Thoracic aorta (tissue), 2 donors: ENCODE results near the gene ZFYVE1. TPM values are rescaled to one million over a fixed set of nuclear protein-coding genes. Genes with fewer than 3 reads are reported as not detected.
"Not testable (repeated sequence)": the region's sequence is repeated elsewhere in the genome, so short reads cannot be mapped to it uniquely, and the experiment has no call there.

Source experiments
- ATAC-seq: fragments of 150-250 bp; one replicate; pipeline ENCODE4 v1.8.0; 2017; ENCODE audit warnings: low read depth; ENCODE audit not compliant: insufficient number of reproducible peaks, low FRiP score
- DNase-seq: peaks from one replicate; pipeline ENCODE4 v3.0.0-alpha.2; 2020; ENCODE audit warnings: low spot score
- H3K27ac ChIP-seq, 2 donors: fragments of 200-600 bp; sonication (generic); 1 replicate in 1 of 2; 2 replicates in 1 of 2; pipeline ENCODE4 v1.5.1; 2016; ENCODE audit warnings: mild to moderate bottlenecking in 2 of 2, moderate library complexity in 2 of 2
- H3K27me3 ChIP-seq: fragments of 200-600 bp; sonication (generic); replicated peaks from 2 replicates; pipeline ENCODE4 v1.6.0; 2016; ENCODE audit warnings: mild to moderate bottlenecking; ENCODE audit not compliant: insufficient read depth
- H3K36me3 ChIP-seq: fragments of 200-600 bp; sonication (generic); one replicate; pipeline ENCODE4 v1.5.1; 2016
- H3K4me1 ChIP-seq, 2 donors: fragments of 200-600 bp; sonication (generic); 1 replicate in 1 of 2; 2 replicates in 1 of 2; pipeline versions ENCODE4 v1.5.1 to v1.6.0; 2016; ENCODE audit warnings: low read depth in 2 of 2, mild to moderate bottlenecking in 1 of 2; ENCODE audit not compliant: control insufficient read depth in 1 of 2
- H3K4me3 ChIP-seq: fragments of 200-600 bp; sonication (generic); 2 replicates; pipeline ENCODE4 v1.5.1; 2016; ENCODE audit warnings: mild to moderate bottlenecking
- H3K9me3 ChIP-seq: fragments of 200-600 bp; sonication (generic); 2 replicates; pipeline ENCODE4 v1.5.1; 2016
- total RNA-seq, 2 donors: library from RNA; depleted of rRNA; stranded (reverse); fragments of >200 nt; gene quantifications; one replicate each; pipeline versions ENCODE4 v1.1.0 to v1.2.3, GENCODE V29; 2016
- TF ChIP-seq, protein P1 (sequence below): fragments of 200-600 bp; sonication (generic); IDR thresholded peaks from one replicate; pipeline ENCODE4 v1.5.1; 2019; ENCODE audit warnings: antibody characterized with exemption

The ZFYVE1 gene
- total RNA-seq, 2 donors from 2014 or later: 21.5 to 31.6 TPM

GRCh38 chr14:72966038-72966437, 60.9 kb downstream of the ZFYVE1 start:
- Histone ChIP-seq H3K9me3 (no peaks in the 10 kb centered on the region), H3K4me3 (no peak overlapping the region), H3K36me3 (peaks cover 20% of the 10 kb centered on the region), H3K4me1 (no peaks in the 10 kb centered on the region), H3K27me3 (no peaks in the 10 kb centered on the region), H3K27ac (no peak overlapping the region)
- ATAC-seq (no peak), DNase-seq (no peak)
- TF ChIP-seq, protein P1, sequence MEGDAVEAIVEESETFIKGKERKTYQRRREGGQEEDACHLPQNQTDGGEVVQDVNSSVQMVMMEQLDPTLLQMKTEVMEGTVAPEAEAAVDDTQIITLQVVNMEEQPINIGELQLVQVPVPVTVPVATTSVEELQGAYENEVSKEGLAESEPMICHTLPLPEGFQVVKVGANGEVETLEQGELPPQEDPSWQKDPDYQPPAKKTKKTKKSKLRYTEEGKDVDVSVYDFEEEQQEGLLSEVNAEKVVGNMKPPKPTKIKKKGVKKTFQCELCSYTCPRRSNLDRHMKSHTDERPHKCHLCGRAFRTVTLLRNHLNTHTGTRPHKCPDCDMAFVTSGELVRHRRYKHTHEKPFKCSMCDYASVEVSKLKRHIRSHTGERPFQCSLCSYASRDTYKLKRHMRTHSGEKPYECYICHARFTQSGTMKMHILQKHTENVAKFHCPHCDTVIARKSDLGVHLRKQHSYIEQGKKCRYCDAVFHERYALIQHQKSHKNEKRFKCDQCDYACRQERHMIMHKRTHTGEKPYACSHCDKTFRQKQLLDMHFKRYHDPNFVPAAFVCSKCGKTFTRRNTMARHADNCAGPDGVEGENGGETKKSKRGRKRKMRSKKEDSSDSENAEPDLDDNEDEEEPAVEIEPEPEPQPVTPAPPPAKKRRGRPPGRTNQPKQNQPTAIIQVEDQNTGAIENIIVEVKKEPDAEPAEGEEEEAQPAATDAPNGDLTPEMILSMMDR: no peak

DNA sequence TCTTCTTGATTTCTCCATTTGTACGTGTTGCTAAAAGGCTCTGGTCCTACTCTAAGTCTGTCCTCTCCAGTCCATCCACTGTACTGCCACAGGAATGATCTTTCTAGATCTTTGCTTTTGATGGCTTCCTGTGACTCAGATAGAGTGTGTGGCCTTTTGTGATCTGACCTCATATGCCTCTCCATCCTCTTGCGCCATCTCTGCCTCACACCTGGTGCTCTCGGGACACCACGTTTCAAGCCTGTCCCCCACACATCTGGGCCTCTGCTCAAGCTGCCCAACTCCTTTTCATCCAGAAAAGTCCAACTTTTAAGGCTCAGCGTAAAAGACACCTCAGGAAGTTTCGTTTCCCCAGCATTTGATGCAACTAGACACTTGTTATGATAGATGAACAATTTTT, 61.7 kb downstream of the ZFYVE1 start:
- peaks cover 13% of the 10 kb centered on the region for H3K36me3 ChIP-seq
- no peaks in the 10 kb centered on the region for H3K9me3 ChIP-seq
- no peak overlapping the region for H3K27ac ChIP-seq
- no peak for ATAC-seq
- DNase-seq: no peak
- TF ChIP-seq, protein P1: no peak
- H3K27me3 ChIP-seq: no peaks in the 10 kb centered on the region
- no peak overlapping the region for H3K4me3 ChIP-seq
- no peaks in the 10 kb centered on the region for H3K4me1 ChIP-seq

GRCh38 chr14:72962829-72963312, 64.0 kb downstream of the ZFYVE1 start:
- no peak for ATAC-seq

DNA sequence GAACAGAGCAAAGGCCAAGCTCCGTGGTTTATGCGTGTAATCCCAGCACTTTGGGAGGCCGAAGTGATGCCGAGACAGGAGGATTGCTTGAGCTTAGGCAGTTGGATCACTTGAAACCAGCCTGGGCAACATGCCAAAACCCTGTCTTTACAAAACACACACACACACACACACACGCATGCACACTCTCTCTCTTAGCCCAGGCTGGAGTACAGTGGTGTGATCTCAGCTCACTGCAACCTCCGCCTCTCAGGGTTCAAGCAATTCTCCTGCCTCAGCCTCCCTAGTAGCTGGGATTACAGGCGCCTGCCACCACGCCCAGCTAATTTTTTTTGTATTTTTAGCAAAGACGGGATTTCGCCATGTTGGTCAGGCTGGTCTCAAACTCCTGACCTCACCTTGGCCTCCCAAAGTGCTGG, 64.6 kb downstream of the ZFYVE1 start:
- peaks cover 23% of the 10 kb centered on the region for H3K36me3 ChIP-seq
- DNase-seq: not testable (repeated sequence)

More at GRCh38 chr14:72962829-72963312, 64.0 kb downstream of the ZFYVE1 start:
- Histone ChIP-seq H3K27ac (no peak overlapping the region), H3K9me3 (no peaks in the 10 kb centered on the region), H3K4me3 (no peak overlapping the region), H3K36me3 (peaks cover 17% of the 10 kb centered on the region), H3K27me3 (no peaks in the 10 kb centered on the region), H3K4me1 (no peaks in the 10 kb centered on the region)
- no peak for DNase-seq
- TF ChIP-seq, protein P1: no peak

DNA sequence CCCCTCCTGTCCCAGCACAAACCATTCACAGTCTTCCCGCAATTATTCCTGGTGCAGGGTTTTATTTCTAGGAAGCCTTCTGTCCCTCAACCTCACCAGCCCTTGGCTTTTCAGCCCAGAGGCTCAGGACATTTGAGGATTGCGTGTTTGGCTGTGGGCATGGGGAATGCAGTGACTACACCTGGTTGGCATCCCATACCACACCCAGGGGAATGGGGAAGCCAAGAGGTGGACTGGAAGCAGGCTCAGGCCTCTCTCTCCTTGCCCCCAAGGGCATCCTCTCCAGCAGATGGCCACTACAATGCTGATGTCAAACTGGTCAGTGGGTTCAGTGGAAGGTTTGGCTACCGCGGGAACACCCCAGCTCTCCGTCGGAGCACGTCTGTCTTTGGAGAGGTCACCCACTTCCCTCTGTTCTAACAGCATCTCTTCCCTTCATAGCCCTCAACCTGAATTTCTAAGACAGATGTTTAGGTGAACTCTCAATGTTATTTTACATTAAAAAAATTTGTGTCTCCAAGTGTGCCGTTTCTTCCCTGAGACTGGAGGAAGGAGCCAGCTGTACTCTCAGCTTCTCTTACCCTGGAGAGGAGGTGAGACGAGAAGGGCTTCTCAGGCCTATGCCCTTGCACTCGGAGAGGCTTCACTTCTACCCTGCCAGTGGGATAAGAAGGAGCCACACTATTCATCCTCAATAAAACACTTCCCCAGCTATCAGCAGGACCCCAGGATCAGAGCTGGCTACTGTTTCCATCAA, 65.1 kb downstream of the ZFYVE1 start:
- Histone ChIP-seq H3K27ac (no peak overlapping the region), H3K4me3 (no peak overlapping the region), H3K27me3 (no peaks in the 10 kb centered on the region), H3K36me3 (peaks cover 23% of the 10 kb centered on the region), H3K9me3 (no peaks in the 10 kb centered on the region), H3K4me1 (no peaks in the 10 kb centered on the region)
- TF ChIP-seq, protein P1: no peak
- ATAC-seq: no peak
- DNase-seq: no peak

More for the DNA sequence above, 64.6 kb downstream of the ZFYVE1 start:
- not testable (repeated sequence) for ATAC-seq, H3K27me3 ChIP-seq, H3K4me3 ChIP-seq, H3K4me1 ChIP-seq, H3K9me3 ChIP-seq, H3K27ac ChIP-seq

GRCh38 chr14:72961016-72961415, 65.9 kb downstream of the ZFYVE1 start:
- H3K27ac ChIP-seq, H3K9me3 ChIP-seq, DNase-seq, ATAC-seq, H3K4me3 ChIP-seq, H3K27me3 ChIP-seq, H3K4me1 ChIP-seq: not testable (repeated sequence)
- H3K36me3 ChIP-seq: peaks cover 27% of the 10 kb centered on the region
